Activated naive CD4-positive, alpha-beta T cell treated with anti-CD3 and anti-CD28 coated beads, Interleukin-2, amount 50 U/mL, for 24 hours (primary cell): ENCODE results near the gene GPRC5D.

Source experiments
- H3K27ac Mint-ChIP-seq: one replicate; pipeline ENCODE4 v1.8.0; 2021; ENCODE audit warnings: mild to moderate bottlenecking, mixed read lengths
- H3K27me3 Mint-ChIP-seq: one replicate; pipeline ENCODE4 v1.8.0; 2021; ENCODE audit warnings: mixed read lengths
- H3K36me3 Mint-ChIP-seq: one replicate; pipeline ENCODE4 v1.8.0; 2021; ENCODE audit warnings: mixed read lengths
- H3K4me1 Mint-ChIP-seq: one replicate; pipeline ENCODE4 v1.8.0; 2021; ENCODE audit warnings: mixed read lengths
- H3K4me3 Mint-ChIP-seq: one replicate; pipeline ENCODE4 v1.8.0; 2021; ENCODE audit warnings: mild to moderate bottlenecking, mixed read lengths
- H3K9me3 Mint-ChIP-seq: one replicate; pipeline ENCODE4 v1.8.0; 2021; ENCODE audit warnings: mixed read lengths

The GPRC5D gene

GRCh38 chr12:12958886-12959285 lies 6.9 kb upstream of the GPRC5D start:
- Mint-ChIP-seq H3K27ac (no peak overlapping the region), H3K4me3 (no peak overlapping the region), H3K4me1 (no peaks in the 10 kb centered on the region), H3K9me3 (no peaks in the 10 kb centered on the region), H3K27me3 (no peaks in the 10 kb centered on the region), H3K36me3 (no peaks in the 10 kb centered on the region)

- H3K4me1 Mint-ChIP-seq = no peaks in the 10 kb centered on the region
- no peaks in the 10 kb centered on the region for H3K9me3 Mint-ChIP-seq
- no peak overlapping the region for H3K27ac Mint-ChIP-seq
- H3K4me3 Mint-ChIP-seq = no peak overlapping the region
- H3K27me3 Mint-ChIP-seq = no peaks in the 10 kb centered on the region
- no peaks in the 10 kb centered on the region for H3K36me3 Mint-ChIP-seq
Observed at GRCh38 chr12:12954878-12955625, 3.1 kb upstream of the GPRC5D start.

GRCh38 chr12:12954356-12954755 lies 2.4 kb upstream of the GPRC5D start:
- Mint-ChIP-seq H3K27ac (no peak overlapping the region), H3K36me3 (no peaks in the 10 kb centered on the region), H3K4me3 (no peak overlapping the region), H3K4me1 (no peaks in the 10 kb centered on the region), H3K27me3 (no peaks in the 10 kb centered on the region), H3K9me3 (no peaks in the 10 kb centered on the region)

- Mint-ChIP-seq H3K27ac (no peak overlapping the region), H3K27me3 (no peaks in the 10 kb centered on the region), H3K36me3 (no peaks in the 10 kb centered on the region), H3K9me3 (no peaks in the 10 kb centered on the region), H3K4me1 (no peaks in the 10 kb centered on the region), H3K4me3 (no peak overlapping the region)
Observed at GRCh38 chr12:12951504-12951903, 466 bp downstream of the GPRC5D start.

- Mint-ChIP-seq H3K36me3 (no peaks in the 10 kb centered on the region), H3K27ac (no peak overlapping the region), H3K4me1 (no peaks in the 10 kb centered on the region), H3K27me3 (peaks cover 1% of the 10 kb centered on the region), H3K9me3 (no peaks in the 10 kb centered on the region), H3K4me3 (no peak overlapping the region)
Observed at GRCh38 chr12:12947902-12948301, 4.1 kb downstream of the GPRC5D start.

GRCh38 chr12:12946686-12947355 lies 5.1 kb downstream of the GPRC5D start:
- H3K9me3 Mint-ChIP-seq = no peaks in the 10 kb centered on the region
- H3K27ac Mint-ChIP-seq = no peak overlapping the region
- H3K27me3 Mint-ChIP-seq = peaks cover 1% of the 10 kb centered on the region
- H3K4me3 Mint-ChIP-seq = no peak overlapping the region
- no peaks in the 10 kb centered on the region for H3K4me1 Mint-ChIP-seq
- no peaks in the 10 kb centered on the region for H3K36me3 Mint-ChIP-seq

- Mint-ChIP-seq H3K27ac (no peak overlapping the region), H3K27me3 (peaks cover 1% of the 10 kb centered on the region), H3K9me3 (no peaks in the 10 kb centered on the region), H3K4me1 (no peaks in the 10 kb centered on the region), H3K36me3 (no peaks in the 10 kb centered on the region), H3K4me3 (no peak overlapping the region)
Observed at GRCh38 chr12:12945591-12945990, 6.4 kb downstream of the GPRC5D start.

GRCh38 chr12:12943586-12944260 lies 8.2 kb downstream of the GPRC5D start:
- no peak overlapping the region for H3K27ac Mint-ChIP-seq
- no peaks in the 10 kb centered on the region for H3K36me3 Mint-ChIP-seq
- no peaks in the 10 kb centered on the region for H3K9me3 Mint-ChIP-seq
- H3K27me3 Mint-ChIP-seq = peaks cover 1% of the 10 kb centered on the region
- H3K4me3 Mint-ChIP-seq = no peak overlapping the region
- no peaks in the 10 kb centered on the region for H3K4me1 Mint-ChIP-seq

GRCh38 chr12:12941450-12942350 lies 10.3 kb downstream of the GPRC5D start:
- Mint-ChIP-seq H3K27ac (no peak overlapping the region), H3K4me1 (no peaks in the 10 kb centered on the region), H3K4me3 (no peak overlapping the region), H3K9me3 (no peaks in the 10 kb centered on the region), H3K27me3 (peaks cover 1% of the 10 kb centered on the region), H3K36me3 (no peaks in the 10 kb centered on the region)

GRCh38 chr12:12939888-12940287 lies 12.1 kb downstream of the GPRC5D start:
- Mint-ChIP-seq H3K9me3 (no peaks in the 10 kb centered on the region), H3K36me3 (no peaks in the 10 kb centered on the region), H3K4me1 (no peaks in the 10 kb centered on the region), H3K27me3 (no peaks in the 10 kb centered on the region), H3K27ac (no peak overlapping the region), H3K4me3 (no peak overlapping the region)

GRCh38 chr12:12938541-12938940 lies 13.4 kb downstream of the GPRC5D start:
- Mint-ChIP-seq H3K27me3 (no peaks in the 10 kb centered on the region), H3K4me1 (no peaks in the 10 kb centered on the region), H3K27ac (no peak overlapping the region), H3K4me3 (no peak overlapping the region), H3K36me3 (no peaks in the 10 kb centered on the region), H3K9me3 (no peaks in the 10 kb centered on the region)

- no peaks in the 10 kb centered on the region for H3K9me3 Mint-ChIP-seq
- no peaks in the 10 kb centered on the region for H3K36me3 Mint-ChIP-seq
- no peak overlapping the region for H3K27ac Mint-ChIP-seq
- H3K4me3 Mint-ChIP-seq = no peak overlapping the region
- H3K4me1 Mint-ChIP-seq = no peaks in the 10 kb centered on the region
- H3K27me3 Mint-ChIP-seq = no peaks in the 10 kb centered on the region
Observed at GRCh38 chr12:12936983-12937491, 14.9 kb downstream of the GPRC5D start.

GRCh38 chr12:12934556-12934955 lies 17.4 kb downstream of the GPRC5D start:
- Mint-ChIP-seq H3K4me3 (no peak overlapping the region), H3K9me3 (no peaks in the 10 kb centered on the region), H3K27me3 (no peaks in the 10 kb centered on the region), H3K27ac (no peak overlapping the region), H3K4me1 (no peaks in the 10 kb centered on the region), H3K36me3 (no peaks in the 10 kb centered on the region)

- no peaks in the 10 kb centered on the region for H3K27me3 Mint-ChIP-seq
- H3K9me3 Mint-ChIP-seq = no peaks in the 10 kb centered on the region
- no peak overlapping the region for H3K27ac Mint-ChIP-seq
- no peaks in the 10 kb centered on the region for H3K4me1 Mint-ChIP-seq
- no peak overlapping the region for H3K4me3 Mint-ChIP-seq
- no peaks in the 10 kb centered on the region for H3K36me3 Mint-ChIP-seq
Observed at GRCh38 chr12:12933742-12934141, 18.2 kb downstream of the GPRC5D start.

- Mint-ChIP-seq H3K4me1 (no peaks in the 10 kb centered on the region), H3K36me3 (no peaks in the 10 kb centered on the region), H3K9me3 (no peaks in the 10 kb centered on the region), H3K4me3 (no peak overlapping the region), H3K27me3 (no peaks in the 10 kb centered on the region), H3K27ac (no peak overlapping the region)
Observed at GRCh38 chr12:12930633-12931219, 21.2 kb downstream of the GPRC5D start.
